ENCODE results near the gene SPNS3.

SPNS3 gene

GRCh38 chr17:4472286-4472685 lies 38.5 kb downstream of the SPNS3 start:
- no peak for FAIRE-seq

DNA sequence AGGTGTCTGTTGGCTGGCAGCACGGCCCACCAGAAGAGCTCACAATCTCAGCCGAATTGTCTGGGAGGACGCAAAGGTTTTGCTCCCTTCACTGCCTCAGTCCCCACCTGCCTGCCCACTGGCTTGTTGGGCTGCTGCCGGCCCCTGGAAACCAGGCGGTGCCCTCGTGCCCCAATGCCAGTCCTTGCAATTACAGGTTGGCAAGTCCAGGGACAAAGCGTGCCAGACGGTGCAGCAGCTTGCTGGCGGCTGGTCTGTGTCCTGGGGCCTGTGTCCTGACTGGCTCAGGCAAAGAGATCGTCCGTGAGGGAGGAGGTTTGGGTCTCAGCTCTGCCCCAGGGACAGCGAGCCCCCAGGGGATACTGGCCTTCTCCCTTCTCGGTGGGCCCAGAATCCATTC lies 40.4 kb downstream of the SPNS3 start:
- no peak for FAIRE-seq

DNA sequence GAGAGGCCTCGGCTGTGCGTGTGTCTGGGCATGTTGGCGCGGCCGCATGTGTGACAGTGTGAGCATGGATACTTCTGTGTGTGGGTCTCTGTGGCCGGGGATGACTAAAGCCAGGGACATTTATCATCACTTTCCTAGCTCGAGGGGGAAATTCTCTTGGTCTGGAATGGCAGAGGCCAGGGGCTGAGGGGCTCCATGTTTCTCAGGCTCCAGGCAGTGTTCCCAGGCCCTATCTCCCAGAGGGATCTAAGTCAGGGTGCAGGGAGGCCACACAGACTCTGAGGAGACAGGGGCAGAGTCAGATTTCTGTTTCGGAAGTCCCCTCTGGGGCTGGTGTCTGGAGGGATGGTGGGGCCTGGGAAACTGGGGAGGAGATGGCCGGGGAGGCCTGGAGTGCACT lies 41.3 kb downstream of the SPNS3 start:
- no peak for FAIRE-seq

GRCh38 chr17:4475463-4475862 lies 41.7 kb downstream of the SPNS3 start:
- no peak for FAIRE-seq

DNA sequence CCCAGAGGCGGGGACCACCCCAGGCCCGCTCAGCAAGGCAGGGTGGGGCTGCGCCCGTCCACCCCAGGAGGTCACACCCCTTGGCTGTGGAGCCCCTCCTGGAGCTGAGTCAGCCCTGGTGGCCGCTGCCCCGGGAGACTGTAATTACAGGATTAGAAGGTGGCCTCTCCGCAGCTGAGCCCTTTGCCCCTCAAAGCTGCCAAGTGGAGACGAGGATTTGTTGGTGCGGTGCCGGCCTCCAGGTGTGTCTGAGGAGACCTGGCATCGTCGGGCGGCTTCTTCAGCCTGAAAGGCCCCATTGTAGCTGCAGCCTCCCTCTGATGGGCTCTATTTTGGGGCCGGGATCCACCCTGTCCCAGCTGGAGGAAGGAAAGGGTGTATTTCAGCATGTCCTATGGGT lies 42.3 kb downstream of the SPNS3 start:
- FAIRE-seq, result no peak

- FAIRE-seq, result no peak
Observed at GRCh38 chr17:4476511-4477070, 42.9 kb downstream of the SPNS3 start.

DNA sequence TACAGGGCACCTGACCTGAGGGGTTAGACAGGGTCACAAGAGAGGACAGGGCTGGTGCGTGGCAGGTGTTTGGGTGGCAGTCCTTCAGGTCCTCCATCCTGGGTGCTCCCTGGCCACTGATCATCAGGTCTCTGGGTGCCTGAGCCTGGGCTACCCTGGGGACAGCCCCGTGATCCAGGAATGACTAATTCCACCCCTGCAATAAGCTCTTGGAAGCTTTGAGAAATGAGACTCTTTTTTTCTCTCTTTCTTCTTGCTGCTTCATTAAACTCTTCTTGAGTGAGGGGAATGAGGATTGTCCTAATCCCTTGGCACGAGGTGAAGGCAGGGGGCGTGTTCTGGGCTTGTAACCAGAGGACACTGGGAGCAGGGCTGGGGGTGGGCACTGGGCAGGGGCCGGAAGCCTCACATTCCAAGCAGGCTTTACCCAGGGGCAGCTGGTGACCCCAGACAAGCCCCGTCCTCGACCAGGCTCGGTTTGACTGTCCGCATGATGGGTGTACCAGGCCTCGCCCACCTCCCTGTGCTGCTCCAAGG lies 43.6 kb downstream of the SPNS3 start:
- no peak for FAIRE-seq

DNA sequence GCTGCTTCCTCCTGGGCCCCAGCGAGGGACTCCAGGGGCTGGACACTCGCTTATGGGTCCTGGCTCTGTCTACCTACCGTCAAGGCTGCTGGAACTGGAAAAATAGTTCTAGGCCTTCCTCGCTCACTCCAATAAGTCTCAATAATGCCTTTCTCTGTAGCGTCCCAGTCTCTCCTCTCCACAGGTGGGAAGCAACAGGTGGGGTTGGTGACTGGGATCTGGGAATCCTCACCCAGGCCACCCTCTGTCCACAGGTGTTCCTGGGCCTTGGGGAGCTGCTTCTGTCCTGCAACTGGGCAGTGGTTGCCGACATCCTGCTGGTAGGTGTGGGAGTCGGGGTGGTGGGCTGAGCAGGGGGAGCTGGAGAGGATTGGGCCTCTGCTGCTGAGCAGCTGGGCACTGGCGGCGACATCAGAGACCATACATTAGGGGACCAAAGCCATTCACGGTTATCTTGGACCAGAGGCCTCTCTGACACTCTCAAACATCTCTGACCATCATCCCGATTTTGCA lies 44.6 kb downstream of the SPNS3 start:
- FAIRE-seq, result no peak

- FAIRE-seq, result no peak
Observed at GRCh38 chr17:4479340-4479981, 45.7 kb downstream of the SPNS3 start.

DNA sequence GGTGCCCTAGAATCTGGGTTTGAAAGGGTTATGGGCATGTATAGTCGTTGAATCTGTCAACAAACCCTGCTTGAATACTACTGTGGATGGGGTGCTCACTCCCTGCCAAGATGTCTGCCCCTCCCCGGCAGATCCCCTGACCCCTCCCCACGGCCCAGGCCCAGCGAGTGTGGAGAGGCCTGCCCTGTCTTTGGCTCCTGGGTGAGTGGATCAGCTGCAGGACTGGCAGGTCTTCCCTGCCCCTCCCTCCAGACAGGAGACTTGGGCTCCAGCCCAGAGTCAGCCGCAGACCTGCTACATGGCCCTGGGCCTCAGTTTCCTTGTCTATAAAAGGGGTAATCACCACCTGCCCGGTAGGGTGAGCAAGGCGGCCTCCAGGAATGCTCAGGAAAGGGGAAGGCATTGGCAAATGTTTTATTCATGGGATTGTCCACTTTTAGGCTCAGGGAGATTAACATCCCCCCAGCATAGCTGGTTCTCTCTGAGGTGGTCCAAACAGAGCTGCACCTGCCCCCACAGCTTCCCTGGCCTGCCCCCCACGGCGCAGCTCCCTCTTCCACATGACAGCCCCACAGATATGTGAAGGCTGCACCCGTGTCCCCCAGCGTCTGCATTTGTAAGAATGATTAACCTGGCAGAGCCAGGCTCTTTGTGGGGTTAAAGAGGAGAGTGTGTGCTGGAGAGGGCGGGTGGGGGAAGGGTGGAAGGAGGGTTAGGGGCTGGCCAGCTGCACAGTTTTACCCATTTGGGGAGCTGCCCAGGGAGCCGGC lies 46.4 kb downstream of the SPNS3 start:
- FAIRE-seq, result no peak

- no peak for FAIRE-seq
Observed at GRCh38 chr17:4480929-4481898, 47.5 kb downstream of the SPNS3 start.

DNA sequence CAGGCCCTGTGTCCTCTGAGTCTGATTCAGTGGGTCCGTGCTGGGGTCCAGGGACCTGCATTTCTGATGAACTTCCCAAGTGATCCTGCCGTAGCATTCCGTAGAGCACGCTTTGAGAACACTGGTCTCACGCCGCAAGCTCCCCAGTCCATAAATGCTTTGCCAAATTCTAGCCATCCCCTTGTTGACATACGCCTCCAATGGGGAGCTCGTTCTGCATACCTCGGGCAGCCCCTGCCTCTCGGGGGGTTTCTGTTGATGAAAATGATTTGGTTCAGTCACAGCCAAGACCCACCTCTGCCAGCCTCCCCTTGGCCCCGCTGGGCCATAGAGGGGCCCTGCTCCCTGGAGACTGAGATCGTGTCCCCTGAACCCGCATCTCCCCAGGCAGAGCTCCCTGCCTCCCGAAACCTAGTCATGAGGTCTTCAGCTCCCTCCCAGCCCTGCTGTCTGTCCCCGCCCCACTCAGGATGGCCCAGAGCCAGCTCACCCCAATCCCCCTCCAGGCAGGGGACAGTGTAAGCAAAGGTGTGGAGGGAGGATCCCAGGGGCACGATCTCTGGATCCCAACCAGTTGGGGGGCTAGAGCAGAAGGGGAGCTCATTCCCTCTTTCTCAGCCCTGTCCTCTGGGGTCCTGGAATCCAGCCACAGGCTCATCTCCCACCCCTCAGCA lies 48.7 kb downstream of the SPNS3 start:
- no peak for FAIRE-seq

- FAIRE-seq, result no peak
Observed at GRCh38 chr17:4483012-4483840, 49.5 kb downstream of the SPNS3 start.

GRCh38 chr17:4485676-4486646 lies 52.2 kb downstream of the SPNS3 start:
- no peak for FAIRE-seq

- FAIRE-seq, result no peak
Observed at GRCh38 chr17:4487296-4487695, 53.6 kb downstream of the SPNS3 start.

- no peak for FAIRE-seq
Observed at GRCh38 chr17:4487820-4488716, 54.3 kb downstream of the SPNS3 start.

GRCh38 chr17:4488989-4489595 lies 55.4 kb downstream of the SPNS3 start:
- no peak for FAIRE-seq

DNA sequence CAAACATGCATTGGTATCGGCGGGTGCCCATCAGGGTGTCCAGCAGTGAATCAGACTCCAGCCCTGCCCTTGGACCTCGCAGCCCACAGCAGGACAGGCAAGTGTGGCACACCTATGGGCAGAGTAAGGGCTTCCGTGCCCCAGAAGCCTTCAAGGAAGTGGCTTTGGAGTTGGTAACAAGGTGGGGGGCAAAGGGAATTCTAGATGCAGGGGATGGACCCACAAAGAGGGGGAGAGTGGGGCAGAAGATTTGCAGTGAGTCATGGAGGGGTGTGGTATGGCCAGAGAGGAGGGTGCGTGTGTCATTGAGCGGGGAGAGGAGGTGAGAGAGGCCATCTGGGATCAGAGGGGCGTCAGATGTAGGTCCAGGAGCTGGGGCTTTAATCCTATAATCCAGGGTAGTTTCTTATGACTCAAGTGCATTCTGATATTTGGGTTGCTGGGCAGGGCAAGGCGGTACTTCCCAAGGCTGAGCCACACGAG lies 56.4 kb downstream of the SPNS3 start:
- FAIRE-seq, result no peak

Data from TTC549 (cell line).